ENCODE data around the gene MTA3.

The MTA3 gene

GRCh38 chr2:42799881-42800280 lies 231.4 kb downstream of the MTA3 start:
- Histone ChIP-seq H3K9me3 (ENCODE audit: control insufficient read depth, insufficient read depth, low read length) (no peaks in the 10 kb centered on the region), H3K36me3 (ENCODE audit: insufficient read depth, low read length) (no peaks in the 10 kb centered on the region), H3K4me1 (ENCODE audit: insufficient read depth, low read length) (peaks cover 5% of the 10 kb centered on the region; the same call in 1 of the 2 replicates), H3K9ac (ENCODE audit: low read depth, low read length) (no peak overlapping the region)

- H3K4me1 ChIP-seq (ENCODE audit: insufficient read depth, low read length), result peaks cover 5% of the 10 kb centered on the region; the same call in 1 of the 2 replicates
- H3K9ac ChIP-seq (ENCODE audit: low read depth, low read length), result no peak overlapping the region
- no peaks in the 10 kb centered on the region for H3K36me3 ChIP-seq (ENCODE audit: insufficient read depth, low read length)
- no peaks in the 10 kb centered on the region for H3K9me3 ChIP-seq (ENCODE audit: control insufficient read depth, insufficient read depth, low read length)
These were observed 232.1 kb downstream of the MTA3 start for GRCh38 chr2:42800461-42800962.

GRCh38 chr2:42800981-42801380 lies 232.5 kb downstream of the MTA3 start:
- H3K9ac ChIP-seq (ENCODE audit: low read depth, low read length), result no peak overlapping the region
- no peaks in the 10 kb centered on the region for H3K9me3 ChIP-seq (ENCODE audit: control insufficient read depth, insufficient read depth, low read length)
- no peaks in the 10 kb centered on the region; the same call in 1 of the 2 replicates for H3K4me1 ChIP-seq (ENCODE audit: insufficient read depth, low read length)
- no peaks in the 10 kb centered on the region for H3K36me3 ChIP-seq (ENCODE audit: insufficient read depth, low read length)

GRCh38 chr2:42801381-42801780 lies 232.9 kb downstream of the MTA3 start:
- no peaks in the 10 kb centered on the region for H3K4me1 ChIP-seq (ENCODE audit: insufficient read depth, low read length)
- H3K9me3 ChIP-seq (ENCODE audit: control insufficient read depth, insufficient read depth, low read length), result no peaks in the 10 kb centered on the region
- no peak overlapping the region for H3K9ac ChIP-seq (ENCODE audit: low read depth, low read length)
- H3K36me3 ChIP-seq (ENCODE audit: insufficient read depth, low read length), result no peaks in the 10 kb centered on the region

GRCh38 chr2:42802150-42802549 lies 233.7 kb downstream of the MTA3 start:
- no peaks in the 10 kb centered on the region for H3K4me1 ChIP-seq (ENCODE audit: insufficient read depth, low read length)
- no peaks in the 10 kb centered on the region for H3K36me3 ChIP-seq (ENCODE audit: insufficient read depth, low read length)
- no peaks in the 10 kb centered on the region for H3K9me3 ChIP-seq (ENCODE audit: control insufficient read depth, insufficient read depth, low read length)
- no peak overlapping the region for H3K9ac ChIP-seq (ENCODE audit: low read depth, low read length)

- Histone ChIP-seq H3K9me3 (ENCODE audit: control insufficient read depth, insufficient read depth, low read length) (no peaks in the 10 kb centered on the region), H3K4me1 (ENCODE audit: insufficient read depth, low read length) (no peaks in the 10 kb centered on the region)
These were observed 235.9 kb downstream of the MTA3 start for GRCh38 chr2:42804338-42804737.

GRCh38 chr2:42804891-42805290 lies 236.5 kb downstream of the MTA3 start:
- Histone ChIP-seq H3K9ac (ENCODE audit: low read depth, low read length) (no peak overlapping the region), H3K4me1 (ENCODE audit: insufficient read depth, low read length) (no peaks in the 10 kb centered on the region), H3K36me3 (ENCODE audit: insufficient read depth, low read length) (no peaks in the 10 kb centered on the region), H3K9me3 (ENCODE audit: control insufficient read depth, insufficient read depth, low read length) (no peaks in the 10 kb centered on the region)

More at GRCh38 chr2:42804338-42804737, 235.9 kb downstream of the MTA3 start:
- Histone ChIP-seq H3K9ac (ENCODE audit: low read depth, low read length) (no peak overlapping the region), H3K36me3 (ENCODE audit: insufficient read depth, low read length) (no peaks in the 10 kb centered on the region)
